CD8-positive, alpha-beta memory T cell (primary cell): Measurements from ENCODE around the gene PRRG3. TPM values are rescaled to one million over a fixed set of nuclear protein-coding genes. Genes with fewer than 3 reads are reported as not detected.

Experiments
- CTCF ChIA-PET: fragments of 350-600 bp; sonication (Branson Sonifier 250); formaldehyde crosslinking; loops from one replicate; lab custom pipeline; 2021; ENCODE audit warnings: antibody characterized with exemption; lab: Charles Lee
- POLR2A ChIA-PET: fragments of 350-600 bp; sonication (Branson Sonifier 250); formaldehyde crosslinking; loops from one replicate; lab custom pipeline; 2021; ENCODE audit warnings: antibody characterized with exemption; lab: Charles Lee
- DNase-seq, 5 donors: peaks; one replicate each; pipeline versions ENCODE4 v3.0.0 to v3.0.0-alpha.2; 2020 to 2022; ENCODE audit warnings: mixed read lengths in 1 of 5
- H3K27ac ChIP-seq: one replicate; pipeline ENCODE4 v1.7.0; 2013; ENCODE audit warnings: low read depth, mild to moderate bottlenecking, low read length, moderate library complexity
- H3K27me3 ChIP-seq: 2 replicates; pipeline ENCODE4 v1.7.0; 2013; ENCODE audit warnings: low read length, mild to moderate bottlenecking; ENCODE audit not compliant: insufficient read depth, poor library complexity, severe bottlenecking
- H3K36me3 ChIP-seq: 2 replicates; pipeline ENCODE4 v1.7.0; 2013; ENCODE audit warnings: mild to moderate bottlenecking, low read length, moderate library complexity; ENCODE audit not compliant: insufficient read depth
- H3K4me1 ChIP-seq: 2 replicates; pipeline ENCODE4 v1.7.0; 2013; ENCODE audit warnings: mild to moderate bottlenecking, low read length, moderate library complexity; ENCODE audit not compliant: insufficient read depth
- H3K4me3 ChIP-seq: 2 replicates; pipeline ENCODE4 v1.7.0; 2013; ENCODE audit warnings: mild to moderate bottlenecking, low read length
- H3K9me3 ChIP-seq: 2 replicates; pipeline ENCODE4 v1.7.0; 2013; ENCODE audit warnings: mild to moderate bottlenecking, low read length
- H3K27ac Mint-ChIP-seq, 8 donors: one replicate each; pipeline ENCODE4 v1.8.0; 2020 to 2021; ENCODE audit warnings: mixed read lengths in 8 of 8, mild to moderate bottlenecking in 6 of 8, inconsistent platforms in 3 of 8, moderate library complexity in 3 of 8
- H3K27me3 Mint-ChIP-seq, 2 donors: one replicate each; pipeline ENCODE4 v1.8.0; 2020 to 2021; ENCODE audit warnings: mixed read lengths in 2 of 2, mild to moderate bottlenecking in 1 of 2, moderate library complexity in 1 of 2
- H3K36me3 Mint-ChIP-seq, 3 donors: one replicate each; pipeline ENCODE4 v1.8.0; 2020 to 2021; ENCODE audit warnings: mixed read lengths in 3 of 3, inconsistent platforms in 1 of 3, mild to moderate bottlenecking in 1 of 3
- H3K4me1 Mint-ChIP-seq, 3 donors: one replicate each; pipeline ENCODE4 v1.8.0; 2020 to 2021; ENCODE audit warnings: mixed read lengths in 3 of 3, inconsistent platforms in 1 of 3, mild to moderate bottlenecking in 1 of 3
- H3K4me3 Mint-ChIP-seq, 7 donors: one replicate each; pipeline ENCODE4 v1.8.0; 2020 to 2021; ENCODE audit warnings: mixed read lengths in 7 of 7, mild to moderate bottlenecking in 6 of 7, moderate library complexity in 4 of 7, inconsistent platforms in 2 of 7
- H3K9me3 Mint-ChIP-seq, 5 donors: one replicate each; pipeline ENCODE4 v1.8.0; 2020 to 2022; ENCODE audit warnings: mixed read lengths in 5 of 5, mild to moderate bottlenecking in 3 of 5, moderate library complexity in 2 of 5, inconsistent platforms in 1 of 5
- polyA plus RNA-seq: library from polyadenylated mRNA; unstranded; fragments of 300-500 nt; fragmentation: Illumina TruSeq; gene quantifications from one replicate; pipeline ENCODE4 v1.2.3, GENCODE V29; 2021
- total RNA-seq, 2 experiments: library from RNA; stranded (reverse); gene quantifications; one replicate each; pipeline ENCODE4 v1.2.3, GENCODE V29; 2021

The PRRG3 gene
- total and polyA plus RNA-seq, 3 experiments from 2014 or later = not detected

DNA sequence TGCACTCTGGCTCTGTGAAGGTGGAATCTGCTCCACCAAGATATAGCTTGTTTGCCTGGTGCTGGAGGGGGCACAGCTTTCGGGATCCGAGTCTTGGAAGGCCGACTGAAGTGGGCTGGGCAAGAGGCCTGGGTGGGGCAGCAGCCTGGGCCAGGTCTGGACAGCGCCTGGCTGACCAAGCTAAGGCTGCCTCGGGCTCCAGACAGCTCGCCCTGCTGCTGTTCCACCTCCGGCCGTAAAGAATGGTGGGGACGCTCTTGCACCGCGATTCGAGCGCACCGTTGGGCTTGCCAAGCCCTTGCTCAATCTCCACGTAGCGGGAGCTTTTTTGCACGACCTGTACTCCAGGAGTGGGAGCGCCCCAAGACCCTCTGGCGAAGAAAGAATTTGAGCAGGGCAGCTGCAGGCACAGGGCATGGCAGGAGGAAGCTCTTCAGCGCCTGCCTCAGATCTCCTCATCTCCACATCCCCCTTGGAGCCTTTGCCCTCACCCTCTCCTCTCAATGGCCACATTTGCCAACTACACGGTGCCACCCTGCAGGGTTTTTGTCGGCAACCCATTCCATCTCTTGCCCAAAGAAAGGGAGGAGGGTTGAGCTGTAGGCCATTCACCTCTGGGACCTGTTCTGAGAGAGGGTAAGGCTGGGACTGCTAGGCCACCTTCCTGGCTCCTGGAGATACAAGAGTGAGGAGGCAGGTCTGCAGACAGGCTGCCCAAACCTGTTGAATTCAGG, 58.2 kb downstream of the PRRG3 start:
- Mint-ChIP-seq H3K4me1 (no peaks in the 10 kb centered on the region), H3K4me3 (no peak overlapping the region), H3K27me3 (peaks cover 8 to 10% of the 10 kb centered on the region in 2 donors), H3K36me3 (no peaks in the 10 kb centered on the region), H3K27ac (no peak overlapping the region), H3K9me3 (no peaks in the 10 kb centered on the region)
- no peaks in the 10 kb centered on the region for H3K27me3 ChIP-seq
- H3K4me1 ChIP-seq = no peaks in the 10 kb centered on the region
- no peak overlapping the region for H3K27ac ChIP-seq
- POLR2A ChIA-PET = no interaction called here
- no peaks in the 10 kb centered on the region for H3K9me3 ChIP-seq
- H3K36me3 ChIP-seq = no peaks in the 10 kb centered on the region
- DNase-seq = no peak
- CTCF ChIA-PET = no interaction called here
- no peak overlapping the region for H3K4me3 ChIP-seq

DNA sequence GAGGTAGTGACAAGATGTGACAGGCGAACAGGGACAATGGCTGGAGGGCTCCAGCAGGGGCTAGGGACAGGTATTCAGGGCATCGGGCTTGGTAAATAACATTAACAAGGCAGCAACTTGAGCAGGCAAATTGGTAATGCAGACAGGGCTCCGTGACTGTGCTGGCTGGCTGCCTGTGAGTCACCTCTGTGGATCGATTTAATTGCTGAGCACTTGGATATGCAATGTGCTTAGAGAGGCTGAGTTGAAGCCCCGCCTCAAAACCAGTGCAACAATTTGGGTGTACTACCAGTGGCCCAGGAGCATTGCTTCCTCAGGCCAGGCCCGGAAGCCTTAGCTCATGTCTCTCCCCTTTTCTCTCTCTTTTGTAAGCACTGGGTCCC, 58.8 kb downstream of the PRRG3 start:
- Histone ChIP-seq H3K27ac (no peak overlapping the region), H3K36me3 (no peaks in the 10 kb centered on the region), H3K27me3 (no peaks in the 10 kb centered on the region), H3K4me3 (no peak overlapping the region), H3K4me1 (no peaks in the 10 kb centered on the region), H3K9me3 (no peaks in the 10 kb centered on the region)
- no peak overlapping the region for H3K4me3 Mint-ChIP-seq
- no peaks in the 10 kb centered on the region for H3K4me1 Mint-ChIP-seq
- H3K27ac Mint-ChIP-seq = no peak overlapping the region
- H3K9me3 Mint-ChIP-seq = no peaks in the 10 kb centered on the region
- ChIA-PET CTCF (no interaction called here), POLR2A (no interaction called here)
- no peaks in the 10 kb centered on the region for H3K36me3 Mint-ChIP-seq
- no peak for DNase-seq
- H3K27me3 Mint-ChIP-seq = peaks cover 8 to 10% of the 10 kb centered on the region in 2 donors

DNA sequence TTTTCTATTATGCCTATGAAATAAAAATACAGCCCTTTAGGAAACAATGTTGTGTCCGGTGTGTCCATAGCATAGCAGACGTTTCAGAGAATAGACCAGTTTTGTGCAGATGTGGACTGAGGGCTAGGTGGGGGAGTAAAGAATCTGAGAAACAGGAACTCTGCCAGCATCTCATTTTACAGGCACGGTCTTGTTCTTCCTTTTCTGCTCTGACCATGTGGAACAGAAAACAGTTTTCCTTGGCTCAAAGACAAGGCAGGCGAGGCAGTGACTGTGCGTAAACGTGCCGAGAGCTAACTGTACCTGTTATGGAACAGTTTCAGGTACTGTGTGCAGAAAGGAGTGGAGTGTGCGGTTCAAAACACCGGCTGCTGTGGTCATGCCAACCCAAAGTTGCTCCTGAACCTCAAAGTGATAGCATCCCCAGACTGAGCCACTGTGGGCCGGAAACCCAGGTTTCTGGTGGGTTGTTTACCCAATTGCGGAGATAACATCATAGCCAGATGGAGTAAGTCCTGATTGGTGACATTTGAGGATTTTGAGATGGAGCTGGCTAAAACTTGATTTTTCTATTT, 59.5 kb downstream of the PRRG3 start:
- CTCF ChIA-PET = no interaction called here
- H3K27me3 ChIP-seq = no peaks in the 10 kb centered on the region

More for the DNA sequence above, 59.5 kb downstream of the PRRG3 start:
- H3K27ac ChIP-seq = no peak overlapping the region
- no peaks in the 10 kb centered on the region for H3K36me3 ChIP-seq
- no peaks in the 10 kb centered on the region for H3K4me1 ChIP-seq
- Mint-ChIP-seq H3K36me3 (no peaks in the 10 kb centered on the region), H3K27ac (no peak overlapping the region), H3K9me3 (no peaks in the 10 kb centered on the region), H3K27me3 (peaks cover 8 to 10% of the 10 kb centered on the region in 2 donors), H3K4me1 (no peaks in the 10 kb centered on the region), H3K4me3 (no peak overlapping the region)
- POLR2A ChIA-PET = no interaction called here
- DNase-seq = no peak
- no peak overlapping the region for H3K4me3 ChIP-seq
- H3K9me3 ChIP-seq = no peaks in the 10 kb centered on the region

Other genes starting within 250 kb of the PRRG3 start
- not detected for gene PASD1, start 131.8 kb upstream of the PRRG3 start, total RNA-seq
- gene PASD1, start 131.8 kb upstream of the PRRG3 start, polyA plus RNA-seq = not detected
- not detected for gene FATE1, start 20.6 kb downstream of the PRRG3 start, total RNA-seq
- not detected for gene FATE1, start 20.6 kb downstream of the PRRG3 start, polyA plus RNA-seq
- not detected for gene CNGA2, start 39.3 kb downstream of the PRRG3 start, total RNA-seq
- not detected for gene CNGA2, start 39.3 kb downstream of the PRRG3 start, polyA plus RNA-seq
- gene MAGEA4, start 217.4 kb downstream of the PRRG3 start, total RNA-seq = not detected
- not detected for gene MAGEA4, start 217.4 kb downstream of the PRRG3 start, polyA plus RNA-seq